ENCODE measurements around the gene GPRASP1. TPM values are rescaled to one million over a fixed set of nuclear protein-coding genes. Genes with fewer than 3 reads are reported as not detected.
"Not testable (repeated sequence)": the region's sequence is repeated elsewhere in the genome, so short reads cannot be mapped to it uniquely, and the experiment has no call there.

The GPRASP1 gene
- total RNA-seq, 1 experiment from 2014 or later, result 0.58 TPM

DNA sequence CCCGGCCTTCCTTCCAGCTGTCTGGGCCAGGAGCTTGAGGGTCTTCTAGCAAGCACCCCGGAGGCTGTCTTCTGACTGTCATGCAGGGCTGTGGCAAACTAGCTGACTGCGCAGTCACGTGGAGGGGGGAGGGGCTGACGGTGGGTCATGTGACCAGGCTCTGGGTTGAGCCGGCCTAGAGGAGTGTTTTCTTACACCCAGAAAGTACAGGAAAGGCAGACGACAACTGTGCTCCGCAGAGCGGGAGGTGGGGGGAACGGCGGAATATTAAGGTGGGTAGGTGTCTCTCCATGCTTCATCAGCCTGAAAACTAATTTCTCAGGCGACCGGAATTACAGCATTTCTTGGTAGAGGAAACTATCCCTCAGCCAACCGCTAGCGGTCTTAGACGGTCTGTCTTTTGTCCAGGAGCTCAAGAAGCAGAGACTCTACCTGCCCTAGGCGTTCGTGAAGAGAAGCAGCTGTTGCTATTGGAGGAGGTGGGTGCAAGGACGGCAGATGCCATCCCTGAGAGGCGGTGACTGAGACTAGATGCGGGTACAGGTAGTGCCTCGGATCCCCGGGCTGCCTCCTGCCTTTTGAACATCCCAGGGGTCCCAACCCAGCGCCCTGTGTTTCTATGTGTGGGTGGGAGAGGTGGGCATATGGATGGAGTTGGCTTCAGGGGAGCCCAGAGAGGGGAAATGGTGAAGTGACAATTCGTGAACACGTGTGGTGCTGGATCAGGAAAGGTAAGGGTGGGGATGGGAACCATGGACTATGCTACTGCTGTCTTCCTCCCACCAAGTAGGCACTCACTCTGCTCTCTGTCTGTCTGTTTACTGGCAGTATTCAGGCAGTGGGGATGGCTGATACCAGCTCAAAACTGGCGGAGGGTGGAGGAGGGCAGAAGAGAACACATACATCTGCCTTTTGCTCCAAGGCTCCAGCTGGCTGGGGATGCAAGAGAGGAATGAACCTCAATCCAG lies 8.8 kb downstream of the GPRASP1 start:
- no peak overlapping the region for H3K27ac ChIP-seq (ENCODE audit: low read length)
- H3K4me1 ChIP-seq (ENCODE audit: insufficient read depth, low read length), result no peaks in the 10 kb centered on the region
- no peaks in the 10 kb centered on the region for H3F3A ChIP-seq (ENCODE audit: low read length, unreplicated experiment)
- DNase-seq, result no peak
- no peak for TF ChIP-seq EZH2phosphoT487 (IDR thresholded peaks at IDR 0.05; ENCODE audit: borderline replicate concordance, low read length)
- no peak overlapping the region for H3K4me3 ChIP-seq (ENCODE audit: low read length)
- no peaks in the 10 kb centered on the region for H3K9me3 ChIP-seq (ENCODE audit: low read length)
- ChIA-PET POLR2A (ENCODE audit: unreplicated experiment) (no interaction called here), CTCF (no interaction called here)
- H3K36me3 ChIP-seq (ENCODE audit: low read depth, low read length), result no peaks in the 10 kb centered on the region
- no peaks in the 10 kb centered on the region for H4K20me1 ChIP-seq (ENCODE audit: low read length)
- no peak overlapping the region for H3K9ac ChIP-seq (ENCODE audit: low read length)
- no peaks in the 10 kb centered on the region for H3K27me3 ChIP-seq (ENCODE audit: low read length)
- no peak overlapping the region for H3K4me2 ChIP-seq (ENCODE audit: low read length)
- no peaks in the 10 kb centered on the region for H3K9me2 ChIP-seq (replicated peaks; ENCODE audit: low read length)
- H3K79me2 ChIP-seq (ENCODE audit: low read length), result no peaks in the 10 kb centered on the region
- no peak overlapping the region for H2AFZ ChIP-seq (ENCODE audit: low read length)
- no TSS peak for BruUV-seq (replicated peaks)
- no peak for ATAC-seq
- intact Hi-C loops (cut with micrococcal nuclease), result no loop called here

DNA sequence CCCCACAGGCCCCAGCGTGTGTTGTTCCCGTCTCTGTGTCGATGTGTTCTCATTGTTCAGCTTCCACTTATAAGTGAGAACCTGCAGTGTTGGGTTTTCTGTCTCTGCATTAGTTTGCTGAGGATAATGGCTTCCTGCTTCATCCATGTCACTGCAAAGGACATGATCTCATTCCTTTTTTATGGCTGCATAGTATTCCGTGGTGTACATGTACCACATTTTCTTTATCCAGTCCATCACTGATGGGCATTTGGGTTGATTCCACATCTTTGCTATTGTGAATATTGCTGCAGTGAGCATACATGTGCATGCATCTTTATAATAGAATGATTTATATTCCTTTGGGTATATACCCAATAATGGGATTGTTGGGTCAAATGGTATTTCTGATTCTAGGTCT lies 12.5 kb downstream of the GPRASP1 start:
- DNase-seq; BruUV-seq (replicated peaks); H3K27ac ChIP-seq (ENCODE audit: low read length); H3K9me3 ChIP-seq (ENCODE audit: low read length); intact Hi-C loops (cut with micrococcal nuclease); H3F3A ChIP-seq (ENCODE audit: low read length, unreplicated experiment); H3K36me3 ChIP-seq (ENCODE audit: low read depth, low read length); CTCF ChIA-PET; ATAC-seq; H3K27me3 ChIP-seq (ENCODE audit: low read length); H3K79me2 ChIP-seq (ENCODE audit: low read length); H3K4me1 ChIP-seq (ENCODE audit: insufficient read depth, low read length); POLR2A ChIA-PET (ENCODE audit: unreplicated experiment); H4K20me1 ChIP-seq (ENCODE audit: low read length); H3K9me2 ChIP-seq (replicated peaks; ENCODE audit: low read length); H3K4me3 ChIP-seq (ENCODE audit: low read length); H2AFZ ChIP-seq (ENCODE audit: low read length); H3K4me2 ChIP-seq (ENCODE audit: low read length); H3K9ac ChIP-seq (ENCODE audit: low read length): not testable (repeated sequence)

DNA sequence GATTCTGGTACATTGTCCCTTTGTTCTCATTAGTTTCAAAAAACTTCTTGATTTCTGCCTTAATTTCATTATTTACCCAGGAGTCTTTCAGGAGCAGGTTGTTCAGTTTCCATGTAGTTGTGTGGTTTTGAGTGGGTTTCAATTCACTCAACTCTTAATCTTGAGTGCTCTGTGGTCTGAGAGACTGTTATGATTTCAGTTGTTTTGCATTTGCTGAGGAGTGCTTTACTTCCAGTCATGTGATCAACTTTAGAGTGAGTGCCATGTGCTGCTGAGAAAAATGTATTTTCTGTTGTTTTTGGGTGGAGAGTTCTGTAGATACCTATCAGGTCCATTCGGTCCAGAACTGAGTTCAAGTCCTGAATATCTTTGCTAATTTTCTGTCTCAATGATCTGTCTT lies 15.8 kb downstream of the GPRASP1 start:
- BruUV-seq (replicated peaks); H3K4me1 ChIP-seq (ENCODE audit: insufficient read depth, low read length); POLR2A ChIA-PET (ENCODE audit: unreplicated experiment); intact Hi-C loops (cut with micrococcal nuclease); H3K27me3 ChIP-seq (ENCODE audit: low read length); H3K36me3 ChIP-seq (ENCODE audit: low read depth, low read length); CTCF ChIA-PET; ATAC-seq; H3K4me3 ChIP-seq (ENCODE audit: low read length); DNase-seq; H3K4me2 ChIP-seq (ENCODE audit: low read length); H3K9ac ChIP-seq (ENCODE audit: low read length); H3K9me2 ChIP-seq (replicated peaks; ENCODE audit: low read length); H3K79me2 ChIP-seq (ENCODE audit: low read length); H3F3A ChIP-seq (ENCODE audit: low read length, unreplicated experiment); H3K9me3 ChIP-seq (ENCODE audit: low read length); H3K27ac ChIP-seq (ENCODE audit: low read length); H4K20me1 ChIP-seq (ENCODE audit: low read length); H2AFZ ChIP-seq (ENCODE audit: low read length): not testable (repeated sequence)

DNA sequence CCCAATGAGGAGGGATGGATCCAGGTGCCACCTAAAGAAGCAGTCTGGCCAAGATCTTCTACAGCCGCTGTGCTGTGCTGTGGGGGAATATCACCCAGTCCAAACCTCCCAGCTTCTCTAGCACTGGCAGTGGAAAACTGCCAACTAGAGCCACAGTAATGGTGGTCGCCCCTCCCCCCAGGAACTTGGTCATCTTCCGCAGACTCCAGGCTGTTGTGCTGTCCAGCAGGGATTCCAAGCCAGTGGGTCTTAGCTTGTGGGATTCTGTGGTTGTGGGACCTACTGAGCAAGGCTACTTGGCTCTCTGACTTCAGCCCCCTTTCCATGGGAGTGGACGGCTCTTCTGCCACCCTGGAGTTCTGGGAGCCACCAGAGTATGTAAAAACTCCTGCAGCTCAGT lies 18.2 kb downstream of the GPRASP1 start:
- no peaks in the 10 kb centered on the region for H3K79me2 ChIP-seq (ENCODE audit: low read length)

More for the DNA sequence above, 18.2 kb downstream of the GPRASP1 start:
- Histone ChIP-seq H3K4me2 (ENCODE audit: low read length) (no peak overlapping the region), H3K9ac (ENCODE audit: low read length) (no peak overlapping the region), H3K4me1 (ENCODE audit: insufficient read depth, low read length) (no peaks in the 10 kb centered on the region), H2AFZ (ENCODE audit: low read length) (no peak overlapping the region), H3K4me3 (ENCODE audit: low read length) (no peak overlapping the region), H3K27ac (ENCODE audit: low read length) (no peak overlapping the region), H3K9me3 (ENCODE audit: low read length) (no peaks in the 10 kb centered on the region), H3K9me2 (replicated peaks; ENCODE audit: low read length) (no peaks in the 10 kb centered on the region), H3K27me3 (ENCODE audit: low read length) (no peaks in the 10 kb centered on the region), H4K20me1 (ENCODE audit: low read length) (no peaks in the 10 kb centered on the region), H3F3A (ENCODE audit: low read length, unreplicated experiment) (no peaks in the 10 kb centered on the region), H3K36me3 (ENCODE audit: low read depth, low read length) (no peaks in the 10 kb centered on the region)
- DNase-seq (no peak), ATAC-seq (no peak)
- intact Hi-C loops (cut with micrococcal nuclease), result no loop called here
- ChIA-PET CTCF (no interaction called here), POLR2A (ENCODE audit: unreplicated experiment) (no interaction called here)
- TF ChIP-seq, protein P1, sequence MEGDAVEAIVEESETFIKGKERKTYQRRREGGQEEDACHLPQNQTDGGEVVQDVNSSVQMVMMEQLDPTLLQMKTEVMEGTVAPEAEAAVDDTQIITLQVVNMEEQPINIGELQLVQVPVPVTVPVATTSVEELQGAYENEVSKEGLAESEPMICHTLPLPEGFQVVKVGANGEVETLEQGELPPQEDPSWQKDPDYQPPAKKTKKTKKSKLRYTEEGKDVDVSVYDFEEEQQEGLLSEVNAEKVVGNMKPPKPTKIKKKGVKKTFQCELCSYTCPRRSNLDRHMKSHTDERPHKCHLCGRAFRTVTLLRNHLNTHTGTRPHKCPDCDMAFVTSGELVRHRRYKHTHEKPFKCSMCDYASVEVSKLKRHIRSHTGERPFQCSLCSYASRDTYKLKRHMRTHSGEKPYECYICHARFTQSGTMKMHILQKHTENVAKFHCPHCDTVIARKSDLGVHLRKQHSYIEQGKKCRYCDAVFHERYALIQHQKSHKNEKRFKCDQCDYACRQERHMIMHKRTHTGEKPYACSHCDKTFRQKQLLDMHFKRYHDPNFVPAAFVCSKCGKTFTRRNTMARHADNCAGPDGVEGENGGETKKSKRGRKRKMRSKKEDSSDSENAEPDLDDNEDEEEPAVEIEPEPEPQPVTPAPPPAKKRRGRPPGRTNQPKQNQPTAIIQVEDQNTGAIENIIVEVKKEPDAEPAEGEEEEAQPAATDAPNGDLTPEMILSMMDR (conservative IDR thresholded peaks at IDR 0.05; ENCODE audit: low read depth, low read length), result no peak
- TF ChIP-seq EZH2 (IDR thresholded peaks at IDR 0.05; ENCODE audit: low read length, unreplicated experiment), result no peak
- no peak for TF ChIP-seq EZH2phosphoT487 (IDR thresholded peaks at IDR 0.05; ENCODE audit: borderline replicate concordance, low read length)
- no TSS peak for BruUV-seq (replicated peaks)
